Tibial artery (tissue), 4 donors: Measurements from ENCODE around the gene LRWD1.
A peak's percentile ranks its signal among the peaks of the same experiment; 100 is the strongest.

Experiments
- DNase-seq, 2 donors: peaks; one replicate each; pipeline ENCODE4 v3.0.0-alpha.2; 2019
- H3K27ac ChIP-seq, 2 donors: fragments of 200-600 bp; sonication (generic) in 1 of 2; 1 replicate in 1 of 2; 2 replicates in 1 of 2; pipeline ENCODE4 v1.5.1; 2018 to 2019; ENCODE audit warnings: mild to moderate bottlenecking in 1 of 2
- H3K27me3 ChIP-seq, 2 donors: fragments of 200-600 bp; sonication (generic) in 1 of 2; one replicate each; pipeline versions ENCODE4 v1.5.1 to v1.6.0; 2016 to 2019
- H3K36me3 ChIP-seq, 3 donors: fragments of 200-600 bp; sonication (generic) in 2 of 3; one replicate each; pipeline ENCODE4 v1.5.1; 2016 to 2019; ENCODE audit warnings: mild to moderate bottlenecking in 2 of 3
- H3K4me1 ChIP-seq, 4 donors: fragments of 200-600 bp; sonication (generic) in 2 of 4; 1 replicate in 3 of 4; 2 replicates in 1 of 4; pipeline ENCODE4 v1.5.1; 2016 to 2019
- H3K4me3 ChIP-seq, 2 donors: fragments of 200-600 bp; sonication (generic) in 1 of 2; 1 replicate in 1 of 2; 2 replicates in 1 of 2; pipeline ENCODE4 v1.5.1; 2018 to 2019; ENCODE audit warnings: mild to moderate bottlenecking in 2 of 2
- H3K9me3 ChIP-seq, 3 donors: fragments of 200-600 bp; sonication (generic) in 1 of 3; one replicate each; pipeline ENCODE4 v1.5.1; 2016 to 2019
- intact Hi-C: fragments of 100-400 bp; cut with DNase I; formaldehyde crosslinking; loops from one replicate; pipeline ENCODE4 v1.15.0; 2023; ENCODE audit warnings: low total_unique reads
- TF ChIP-seq, protein P1 (sequence below), 2 experiments: fragments of 200-600 bp in 1 of 2; fragments of 450-650 bp in 1 of 2; IDR thresholded peaks; one replicate each; pipeline ENCODE4 v1.5.1; 2017 to 2019; ENCODE audit warnings: antibody characterized with exemption in 2 of 2, mild to moderate bottlenecking in 1 of 2, moderate library complexity in 1 of 2

Gene LRWD1

DNA sequence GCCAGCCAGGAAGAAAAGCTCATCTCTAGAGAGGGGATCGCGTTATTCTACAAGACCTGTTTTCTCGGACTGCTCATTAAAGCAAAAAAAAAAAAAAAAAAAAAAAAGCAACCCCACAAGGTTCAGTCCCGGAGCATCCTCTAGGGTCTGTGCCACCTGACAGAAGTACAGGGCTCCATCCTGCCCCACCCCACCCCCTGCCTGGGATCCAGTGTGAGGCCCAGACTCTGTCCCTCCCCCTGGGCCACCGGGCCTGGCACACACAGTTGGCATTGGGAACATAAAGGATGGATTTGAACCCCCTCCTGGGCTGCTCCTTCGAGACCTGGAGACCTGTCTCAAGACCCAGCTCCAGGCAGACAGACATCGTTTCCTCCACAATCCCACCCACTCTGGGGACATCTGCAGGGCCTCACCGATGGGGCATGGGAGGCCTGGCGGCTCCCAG, 30.7 kb upstream of the LRWD1 start:
- no peak for DNase-seq
- peak overlapping the region; percentile 57 to 58 for H3K27ac ChIP-seq
- intact Hi-C loops, result no loop called here
- peak overlapping the region; percentile 62 to 63 for H3K4me3 ChIP-seq
- H3K27me3 ChIP-seq, result no peaks in the 10 kb centered on the region
- H3K4me1 ChIP-seq, result peaks cover 0 to 24% (median 14%) of the 10 kb centered on the region in 4 donors
- TF ChIP-seq, protein P1, sequence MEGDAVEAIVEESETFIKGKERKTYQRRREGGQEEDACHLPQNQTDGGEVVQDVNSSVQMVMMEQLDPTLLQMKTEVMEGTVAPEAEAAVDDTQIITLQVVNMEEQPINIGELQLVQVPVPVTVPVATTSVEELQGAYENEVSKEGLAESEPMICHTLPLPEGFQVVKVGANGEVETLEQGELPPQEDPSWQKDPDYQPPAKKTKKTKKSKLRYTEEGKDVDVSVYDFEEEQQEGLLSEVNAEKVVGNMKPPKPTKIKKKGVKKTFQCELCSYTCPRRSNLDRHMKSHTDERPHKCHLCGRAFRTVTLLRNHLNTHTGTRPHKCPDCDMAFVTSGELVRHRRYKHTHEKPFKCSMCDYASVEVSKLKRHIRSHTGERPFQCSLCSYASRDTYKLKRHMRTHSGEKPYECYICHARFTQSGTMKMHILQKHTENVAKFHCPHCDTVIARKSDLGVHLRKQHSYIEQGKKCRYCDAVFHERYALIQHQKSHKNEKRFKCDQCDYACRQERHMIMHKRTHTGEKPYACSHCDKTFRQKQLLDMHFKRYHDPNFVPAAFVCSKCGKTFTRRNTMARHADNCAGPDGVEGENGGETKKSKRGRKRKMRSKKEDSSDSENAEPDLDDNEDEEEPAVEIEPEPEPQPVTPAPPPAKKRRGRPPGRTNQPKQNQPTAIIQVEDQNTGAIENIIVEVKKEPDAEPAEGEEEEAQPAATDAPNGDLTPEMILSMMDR (IDR thresholded peaks at IDR 0.05), result no peak
- H3K9me3 ChIP-seq, result no peaks in the 10 kb centered on the region
- H3K36me3 ChIP-seq, result no peaks in the 10 kb centered on the region

DNA sequence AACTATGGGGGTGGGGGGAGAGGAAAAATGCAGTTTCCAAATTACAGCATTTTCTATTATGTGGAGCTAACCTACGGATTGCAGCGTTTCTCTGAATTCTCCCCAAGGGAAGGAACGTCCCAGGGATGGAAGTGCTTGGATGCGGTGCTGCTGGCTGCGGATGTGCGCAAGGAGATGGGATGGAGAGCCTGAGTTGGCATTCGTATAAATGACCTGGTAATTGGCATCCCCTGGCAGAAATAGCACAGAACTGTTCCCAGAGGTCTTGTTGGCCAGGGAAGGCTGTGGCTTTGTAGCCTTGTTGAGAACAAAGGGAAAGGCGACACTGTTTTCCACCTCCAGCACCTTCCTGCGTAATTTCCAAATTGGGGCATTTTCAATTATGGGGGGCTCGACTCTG, 28.7 kb upstream of the LRWD1 start:
- Histone ChIP-seq H3K36me3 (no peaks in the 10 kb centered on the region), H3K4me3 (no peak overlapping the region), H3K27ac (no peak overlapping the region), H3K4me1 (peaks cover 0 to 27% (median 14%) of the 10 kb centered on the region in 4 donors), H3K9me3 (no peaks in the 10 kb centered on the region), H3K27me3 (no peaks in the 10 kb centered on the region)
- TF ChIP-seq, protein P1 (IDR thresholded peaks at IDR 0.05), result no peak
- no peak for DNase-seq
- intact Hi-C loops, result no loop called here

DNA sequence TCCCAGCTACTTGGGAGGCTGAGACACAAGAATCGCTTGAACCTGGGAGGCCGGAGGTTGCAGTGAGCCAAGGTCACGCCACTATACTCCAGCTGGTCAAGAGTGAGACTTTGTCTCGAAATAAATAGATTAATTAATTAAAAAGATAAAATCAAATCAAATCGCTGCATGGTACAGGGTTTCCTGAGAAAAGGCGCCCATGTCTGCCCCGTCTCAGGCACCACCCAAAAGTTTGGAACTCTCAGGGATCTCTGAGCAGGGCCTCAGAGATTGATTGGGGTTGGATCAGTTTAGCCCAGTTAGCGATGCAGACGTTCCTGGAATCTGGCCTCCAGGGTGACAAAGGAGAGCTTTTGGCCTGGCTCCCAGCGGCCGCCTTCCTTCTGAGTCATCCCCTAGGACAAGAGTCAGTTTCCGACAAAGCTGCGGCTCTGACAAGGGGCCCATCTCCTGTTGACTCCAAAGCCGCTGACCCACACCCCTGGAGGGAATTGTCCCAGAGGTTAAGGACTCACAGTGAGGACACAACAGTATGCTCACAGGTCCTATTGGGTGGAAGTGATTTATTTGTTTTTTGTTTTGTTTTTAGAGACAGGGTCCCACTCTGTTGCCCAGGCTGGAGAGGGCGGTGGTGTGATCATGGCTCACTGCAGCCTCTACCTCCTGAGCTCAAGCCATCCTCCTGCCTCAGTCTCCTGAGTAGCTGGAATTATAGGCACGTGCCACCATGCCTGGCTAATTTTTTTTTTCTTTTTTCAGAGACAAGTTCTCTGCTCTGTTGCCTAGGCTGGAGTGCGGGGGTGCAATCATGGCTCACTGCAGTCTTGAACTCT, 24.6 kb upstream of the LRWD1 start:
- TF ChIP-seq, protein P1 (IDR thresholded peaks at IDR 0.05), result no peak
- Histone ChIP-seq H3K36me3 (peaks cover 0 to 12% (median 0%) of the 10 kb centered on the region in 3 donors), H3K4me3 (no peak overlapping the region), H3K4me1 (peaks cover 0 to 3% (median 0%) of the 10 kb centered on the region in 4 donors), H3K27me3 (no peaks in the 10 kb centered on the region), H3K27ac (no peak overlapping the region), H3K9me3 (no peaks in the 10 kb centered on the region)
- no peak for DNase-seq
- intact Hi-C loops, result no loop called here

DNA sequence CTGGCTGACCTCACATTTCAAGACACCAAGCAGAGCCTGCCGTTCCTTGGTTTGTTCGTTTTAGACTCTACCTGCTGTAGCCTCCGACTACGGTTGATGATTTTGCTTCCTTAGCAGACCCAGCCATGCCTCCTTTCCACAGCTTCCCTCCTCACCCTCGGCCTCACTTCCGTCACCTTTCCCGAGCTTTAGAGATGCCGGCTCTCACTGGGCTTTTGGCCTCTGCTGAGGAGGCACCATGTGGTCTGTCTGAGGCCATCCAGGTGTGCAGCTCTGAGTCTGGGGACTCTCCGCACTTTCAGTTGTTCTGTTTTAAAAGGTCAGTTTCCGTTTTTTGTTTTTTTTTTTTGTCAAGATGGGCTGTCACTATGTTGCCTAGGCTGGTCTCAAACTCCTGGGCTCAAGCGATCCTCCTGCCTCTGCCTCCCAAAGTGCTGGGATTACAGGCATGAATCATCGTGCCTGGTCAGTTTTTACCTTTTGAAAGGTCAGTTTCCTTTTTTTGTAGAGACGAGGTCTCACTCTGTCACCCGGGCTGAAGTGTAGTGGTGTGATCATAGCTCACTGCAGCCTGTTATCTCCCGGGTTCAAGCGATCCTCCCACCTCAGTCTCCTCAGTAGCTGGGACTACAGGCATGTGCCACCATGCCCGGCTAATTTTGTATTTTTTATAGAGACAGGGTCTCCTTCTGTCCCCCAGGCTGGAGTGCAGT, 19.7 kb upstream of the LRWD1 start:
- no peak overlapping the region for H3K27ac ChIP-seq
- no peak overlapping the region for H3K4me3 ChIP-seq
- peaks cover 0 to 32% (median 15%) of the 10 kb centered on the region in 3 donors for H3K36me3 ChIP-seq
- peaks cover 0 to under 1% (median 0%) of the 10 kb centered on the region in 4 donors for H3K4me1 ChIP-seq
- intact Hi-C loops, result no loop called here
- H3K27me3 ChIP-seq, result no peaks in the 10 kb centered on the region
- DNase-seq, result no peak
- no peaks in the 10 kb centered on the region for H3K9me3 ChIP-seq
- TF ChIP-seq, protein P1 (IDR thresholded peaks at IDR 0.05), result no peak

DNA sequence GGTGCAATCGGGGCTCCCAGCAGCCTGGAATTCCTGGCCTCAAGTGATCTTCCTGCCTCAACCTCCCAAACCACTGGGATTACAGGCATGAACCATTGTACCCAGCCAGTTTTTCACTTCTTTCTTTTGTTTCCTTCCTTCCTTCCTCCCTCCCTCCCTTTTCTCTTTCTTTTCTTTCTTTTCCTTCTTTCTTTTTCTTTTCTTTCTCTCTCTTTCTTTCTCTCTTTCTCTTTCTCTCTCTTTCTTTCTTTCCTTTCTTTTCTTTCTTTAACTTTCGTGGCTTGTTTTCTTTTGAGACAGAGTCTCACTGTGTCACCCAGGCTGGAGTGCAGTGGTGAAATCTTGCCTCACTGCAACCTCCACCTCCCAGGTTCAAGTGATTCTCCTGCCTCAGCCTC, 19.1 kb upstream of the LRWD1 start:
- H3K4me3 ChIP-seq, result no peak overlapping the region
- H3K36me3 ChIP-seq, result peaks cover 0 to 32% (median 15%) of the 10 kb centered on the region in 3 donors
- DNase-seq, result no peak
- intact Hi-C loops, result no loop called here
- no peaks in the 10 kb centered on the region for H3K9me3 ChIP-seq
- H3K27me3 ChIP-seq, result no peaks in the 10 kb centered on the region
- TF ChIP-seq, protein P1 (IDR thresholded peaks at IDR 0.05), result no peak
- no peak overlapping the region for H3K27ac ChIP-seq
- H3K4me1 ChIP-seq, result no peaks in the 10 kb centered on the region
